ENCODE results near the gene BCOR. TPM values are rescaled to one million over a fixed set of nuclear protein-coding genes. Genes with fewer than 3 reads are reported as not detected.

Gene BCOR
- total RNA-seq, 1 donor from 2014 or later = 15.1 TPM

- no peaks in the 10 kb centered on the region for H3K27me3 ChIP-seq (ENCODE audit: low read depth)
- intact Hi-C loops (cut with micrococcal nuclease) = no loop called here
- H3K4me1 ChIP-seq = peaks cover 34% of the 10 kb centered on the region
- H3K4me3 ChIP-seq = peak overlapping the region; percentile 72
- no peaks in the 10 kb centered on the region for H3K9me3 ChIP-seq (replicated peaks)
- TF ChIP-seq CTCF (IDR thresholded peaks at IDR 0.05; ENCODE audit: borderline replicate concordance) = no peak
- DNase-seq = peak; percentile 30
- H3K27ac ChIP-seq (replicated peaks) = peak overlapping the region; percentile 97
- H3K36me3 ChIP-seq = no peaks in the 10 kb centered on the region
These were observed 6.8 kb upstream of the BCOR start for GRCh38 chrX:40104630-40104984.

- DNase-seq = no peak
- H3K9me3 ChIP-seq (replicated peaks) = no peaks in the 10 kb centered on the region
- H3K4me1 ChIP-seq = peaks cover 37% of the 10 kb centered on the region
- no peaks in the 10 kb centered on the region for H3K36me3 ChIP-seq
- intact Hi-C loops (cut with micrococcal nuclease) = no loop called here
- TF ChIP-seq CTCF (IDR thresholded peaks at IDR 0.05; ENCODE audit: borderline replicate concordance) = no peak
- no peaks in the 10 kb centered on the region for H3K27me3 ChIP-seq (ENCODE audit: low read depth)
- no peak overlapping the region for H3K27ac ChIP-seq (replicated peaks)
- peak overlapping the region; percentile 72 for H3K4me3 ChIP-seq
These were observed 6.0 kb upstream of the BCOR start for GRCh38 chrX:40103565-40104323.

- DNase-seq = no peak
- Histone ChIP-seq H3K27ac (replicated peaks) (no peak overlapping the region), H3K9me3 (replicated peaks) (no peaks in the 10 kb centered on the region), H3K36me3 (no peaks in the 10 kb centered on the region), H3K4me1 (peaks cover 27% of the 10 kb centered on the region), H3K4me3 (no peak overlapping the region), H3K27me3 (ENCODE audit: low read depth) (no peaks in the 10 kb centered on the region)
- intact Hi-C loops (cut with micrococcal nuclease) = no loop called here
- TF ChIP-seq CTCF (IDR thresholded peaks at IDR 0.05; ENCODE audit: borderline replicate concordance) = no peak
These were observed 4.9 kb upstream of the BCOR start for GRCh38 chrX:40102393-40103381.

- Histone ChIP-seq H3K9me3 (replicated peaks) (no peaks in the 10 kb centered on the region), H3K4me1 (peaks cover 15% of the 10 kb centered on the region), H3K4me3 (no peak overlapping the region), H3K27me3 (ENCODE audit: low read depth) (no peaks in the 10 kb centered on the region), H3K36me3 (no peaks in the 10 kb centered on the region), H3K27ac (replicated peaks) (no peak overlapping the region)
- intact Hi-C loops (cut with micrococcal nuclease) = no loop called here
- no peak for DNase-seq
- TF ChIP-seq CTCF (IDR thresholded peaks at IDR 0.05; ENCODE audit: borderline replicate concordance) = no peak
These were observed 3.7 kb upstream of the BCOR start for GRCh38 chrX:40101430-40101802.

GRCh38 chrX:40100537-40101429 is 3.0 kb upstream of the BCOR start:
- H3K4me1 ChIP-seq = peaks cover 15% of the 10 kb centered on the region
- intact Hi-C loops (cut with micrococcal nuclease) = no loop called here
- no peaks in the 10 kb centered on the region for H3K36me3 ChIP-seq
- no peaks in the 10 kb centered on the region for H3K27me3 ChIP-seq (ENCODE audit: low read depth)
- TF ChIP-seq CTCF (IDR thresholded peaks at IDR 0.05; ENCODE audit: borderline replicate concordance) = no peak
- no peak overlapping the region for H3K4me3 ChIP-seq
- H3K9me3 ChIP-seq (replicated peaks) = no peaks in the 10 kb centered on the region
- H3K27ac ChIP-seq (replicated peaks) = peak overlapping the region; percentile 93
- DNase-seq = no peak

All from left ventricle myocardium inferior (tissue), 1 donor.